Skin of body (tissue), 2 donors: Measurements from ENCODE around the gene LOXL4. TPM values are rescaled to one million over a fixed set of nuclear protein-coding genes. Genes with fewer than 3 reads are reported as not detected.

Source experiments
- DNase-seq: peaks from one replicate; lab custom pipeline; 2025; lab: John Stamatoyannopoulos, UW
- total RNA-seq: library from RNA; depleted of rRNA; stranded (reverse); fragments of >200 nt; gene quantifications from one replicate; pipeline ENCODE4 v1.2.3, GENCODE V29; 2014

LOXL4 gene
- total RNA-seq, 1 donor from 2014 or later: 5.0 TPM

- DNase-seq: no peak
Observed at GRCh38 chr10:98201760-98202159, 66.2 kb downstream of the LOXL4 start.

Other genes starting within 250 kb of the LOXL4 start
- 3.2 TPM for gene CRTAC1, start 237.6 kb downstream of the LOXL4 start, total RNA-seq
- gene R3HCC1L, start 133.5 kb downstream of the LOXL4 start, total RNA-seq: 15.1 TPM
- gene PYROXD2, start 147.0 kb upstream of the LOXL4 start, total RNA-seq: 9.2 TPM
- 16.8 TPM for gene HPS1, start 178.7 kb upstream of the LOXL4 start, total RNA-seq